H9 (cell line): ENCODE measurements around the gene RNLS. TPM values are rescaled to one million over a fixed set of nuclear protein-coding genes. Genes with fewer than 3 reads are reported as not detected.

ENCODE experiments used
- DNase-seq: peaks from one replicate; pipeline ENCODE4 v3.0.0-alpha.2; 2017
- H2AFZ ChIP-seq: one replicate; pipeline ENCODE4 v1.6.1; 2013; ENCODE audit warnings: mild to moderate bottlenecking, low read length, control low read depth, moderate library complexity
- H2AK5ac ChIP-seq: 2 replicates; pipeline ENCODE4 v1.6.1; 2013; ENCODE audit warnings: low read length, control low read depth, mixed read lengths; ENCODE audit not compliant: insufficient read length
- H2BK120ac ChIP-seq: one replicate; pipeline ENCODE4 v1.6.1; 2013; ENCODE audit warnings: low read depth, mild to moderate bottlenecking, low read length, control low read depth, inconsistent platforms; ENCODE audit not compliant: poor library complexity, severe bottlenecking
- H2BK12ac ChIP-seq: 2 replicates; pipeline ENCODE4 v1.6.1; 2013; ENCODE audit warnings: low read length, control low read depth, mixed read lengths, low read depth; ENCODE audit not compliant: insufficient read length
- H2BK15ac ChIP-seq: 2 replicates; pipeline ENCODE4 v1.6.1; 2013; ENCODE audit warnings: low read depth, low read length, control low read depth
- H2BK20ac ChIP-seq: one replicate; pipeline ENCODE4 v1.6.1; 2013; ENCODE audit warnings: low read depth, mild to moderate bottlenecking, low read length, control low read depth, inconsistent platforms; ENCODE audit not compliant: poor library complexity, severe bottlenecking
- H2BK5ac ChIP-seq: 2 replicates; pipeline ENCODE4 v1.6.1; 2013; ENCODE audit warnings: low read length, control low read depth, mixed read lengths; ENCODE audit not compliant: insufficient read length
- H3K14ac ChIP-seq: 2 replicates; pipeline ENCODE4 v1.6.1; 2013; ENCODE audit warnings: low read length, control low read depth; ENCODE audit not compliant: insufficient read depth
- H3K18ac ChIP-seq: 2 replicates; pipeline ENCODE4 v1.6.1; 2013; ENCODE audit warnings: low read depth, mild to moderate bottlenecking, mixed read lengths, low read length, control low read depth; ENCODE audit not compliant: insufficient read length
- H3K23ac ChIP-seq: 2 replicates; pipeline ENCODE4 v1.6.1; 2013; ENCODE audit warnings: low read length, control low read depth, mixed read lengths, low read depth; ENCODE audit not compliant: insufficient read length
- H3K23me2 ChIP-seq: 2 replicates; pipeline ENCODE4 v1.6.1; 2013; ENCODE audit warnings: low read depth, mild to moderate bottlenecking, mixed read lengths, low read length, control low read depth; ENCODE audit not compliant: insufficient read length, poor library complexity, severe bottlenecking
- H3K27ac ChIP-seq: 2 replicates; pipeline ENCODE4 v1.5.1; 2013; ENCODE audit warnings: low read length, control low read depth, mixed read lengths, low read depth; ENCODE audit not compliant: insufficient read length
- H3K27me3 ChIP-seq: 2 replicates; pipeline ENCODE4 v1.6.1; 2013; ENCODE audit warnings: low read length, control low read depth, inconsistent platforms; ENCODE audit not compliant: insufficient read depth
- H3K4ac ChIP-seq: 2 replicates; pipeline ENCODE4 v1.6.1; 2013; ENCODE audit warnings: low read depth, mild to moderate bottlenecking, control low read depth, inconsistent platforms, low read length, moderate library complexity
- H3K4me1 ChIP-seq: 2 replicates; pipeline ENCODE4 v1.6.1; 2013; ENCODE audit warnings: low read length, control low read depth, inconsistent platforms; ENCODE audit not compliant: insufficient read depth
- H3K4me2 ChIP-seq: 2 replicates; pipeline ENCODE4 v1.6.1; 2013; ENCODE audit warnings: low read length, control low read depth, mixed read lengths; ENCODE audit not compliant: insufficient read length, insufficient read depth
- H3K56ac ChIP-seq: 2 replicates; pipeline ENCODE4 v1.6.1; 2013; ENCODE audit warnings: low read depth, mild to moderate bottlenecking, mixed read lengths, low read length, control low read depth; ENCODE audit not compliant: insufficient read length
- H3K79me1 ChIP-seq: 2 replicates; pipeline ENCODE4 v1.6.1; 2013; ENCODE audit warnings: low read depth, mild to moderate bottlenecking, moderate library complexity, low read length, control low read depth, inconsistent platforms; ENCODE audit not compliant: insufficient read depth, poor library complexity, severe bottlenecking
- H3K79me2 ChIP-seq: 2 replicates; pipeline ENCODE4 v1.6.1; 2013; ENCODE audit warnings: low read length, control low read depth, inconsistent platforms; ENCODE audit not compliant: insufficient read depth
- H3K9ac ChIP-seq: 2 replicates; pipeline ENCODE4 v1.6.1; 2013; ENCODE audit warnings: low read length, control low read depth, mixed read lengths; ENCODE audit not compliant: insufficient read length; ENCODE audit errors: extremely low read depth
- H3K9me3 ChIP-seq: one replicate; pipeline ENCODE4 v1.6.1; 2013; ENCODE audit warnings: low read depth, low read length, inconsistent platforms; ENCODE audit not compliant: control insufficient read depth
- H3T11ph ChIP-seq: one replicate; pipeline ENCODE4 v1.6.1; 2013; ENCODE audit warnings: mild to moderate bottlenecking, low read length, control low read depth, inconsistent platforms
- H4K20me1 ChIP-seq: one replicate; pipeline ENCODE4 v1.6.1; 2013; ENCODE audit not compliant: control insufficient read depth, insufficient read length, insufficient read depth
- H4K5ac ChIP-seq: 2 replicates; pipeline ENCODE4 v1.6.1; 2013; ENCODE audit warnings: low read depth, mild to moderate bottlenecking, mixed read lengths, low read length, control low read depth; ENCODE audit not compliant: insufficient read length
- H4K8ac ChIP-seq: replicated peaks from 2 replicates; pipeline ENCODE4 v1.6.1; 2013; ENCODE audit warnings: low read length, control low read depth, mixed read lengths, low read depth; ENCODE audit not compliant: insufficient read length
- H4K91ac ChIP-seq: 2 replicates; pipeline ENCODE4 v1.6.1; 2013; ENCODE audit warnings: low read depth, mild to moderate bottlenecking, moderate library complexity, mixed read lengths, low read length, control low read depth; ENCODE audit not compliant: insufficient read length
- H3K27ac Mint-ChIP-seq, 3 experiments: 2 replicates in 2 of 3; 3 replicates in 1 of 3; pipeline ENCODE4 v1.8.0; 2020 to 2021; ENCODE audit warnings: mixed read lengths in 3 of 3, mild to moderate bottlenecking in 1 of 3, moderate library complexity in 1 of 3
- H3K27me3 Mint-ChIP-seq: 2 replicates; pipeline ENCODE4 v1.8.0; 2021; ENCODE audit warnings: low read depth, mild to moderate bottlenecking, moderate library complexity, mixed read lengths
- H3K36me3 Mint-ChIP-seq, 3 experiments: 2 replicates in 2 of 3; 3 replicates in 1 of 3; pipeline ENCODE4 v1.8.0; 2020 to 2021; ENCODE audit warnings: low read depth in 3 of 3, mixed read lengths in 3 of 3; ENCODE audit not compliant: insufficient read depth in 1 of 3
- H3K4me1 Mint-ChIP-seq, 2 experiments: 2 replicates each; pipeline ENCODE4 v1.8.0; 2020; ENCODE audit warnings: mixed read lengths in 2 of 2
- H3K4me3 Mint-ChIP-seq, 2 experiments: 2 replicates in 1 of 2; 3 replicates in 1 of 2; pipeline ENCODE4 v1.8.0; 2020 to 2021; ENCODE audit warnings: mild to moderate bottlenecking in 2 of 2, mixed read lengths in 2 of 2, moderate library complexity in 1 of 2
- H3K9me3 Mint-ChIP-seq, 2 experiments: 2 replicates in 1 of 2; 3 replicates in 1 of 2; pipeline ENCODE4 v1.8.0; 2020; ENCODE audit warnings: mild to moderate bottlenecking in 2 of 2, mixed read lengths in 2 of 2, moderate library complexity in 1 of 2
- CTCF ChIP-seq: fragments of 200-600 bp; sonication (generic); conservative IDR thresholded peaks from 3 replicates; pipeline ENCODE4 v1.8.0; 2021; ENCODE audit warnings: antibody characterized with exemption, mild to moderate bottlenecking
- WGBS: extraction: QIAGEN DNeasy Blood & Tissue Kit; methylation state at CpG from one replicate; pipeline ENCODE4 v1.1.7; 2013; ENCODE audit warnings: missing lambda C conversion rate, low lambda C conversion rate, mixed read lengths; ENCODE audit not compliant: insufficient read length; ENCODE audit errors: extremely low coverage; 5-methylcytosine and 5-hydroxymethylcytosine counted together
- total RNA-seq: library from RNA; stranded (reverse); gene quantifications from 2 replicates; pipeline ENCODE4 v1.2.1, GENCODE V29; 2021

Gene RNLS
- total RNA-seq, 1 experiment from 2014 or later: 7.5 TPM

DNA sequence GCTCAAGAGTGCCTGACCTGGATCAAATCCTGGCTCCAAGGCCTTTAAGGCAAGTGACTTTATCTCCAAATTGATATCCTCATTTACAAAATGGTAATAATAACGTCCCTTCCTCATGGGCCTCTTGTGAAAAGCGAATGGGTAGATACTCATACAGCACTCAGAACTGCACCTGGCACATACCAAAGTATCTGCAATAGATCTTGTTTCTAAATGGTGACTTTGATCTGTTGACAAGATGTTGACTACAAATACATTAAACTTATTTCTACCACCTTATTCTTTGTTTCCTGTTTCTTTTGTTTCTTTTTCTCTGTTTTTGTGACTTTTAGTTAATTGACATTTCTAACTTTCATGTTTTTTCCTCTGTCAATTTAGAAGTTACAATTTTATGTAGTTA lies 53.0 kb downstream of the RNLS start:
- Histone ChIP-seq H2BK12ac (no peak overlapping the region), H3K23ac (no peak overlapping the region), H3K27me3 (no peaks in the 10 kb centered on the region), H3K4me2 (no peak overlapping the region), H2BK15ac (no peak overlapping the region), H3K79me1 (no peaks in the 10 kb centered on the region), H2BK120ac (no peak overlapping the region), H3K56ac (no peak overlapping the region), H3K4ac (no peak overlapping the region), H3K14ac (no peak overlapping the region), H3K18ac (no peak overlapping the region), H3K27ac (no peak overlapping the region), H2BK5ac (no peak overlapping the region), H3T11ph (no peak overlapping the region), H4K5ac (no peak overlapping the region), H4K8ac (no peak overlapping the region), H2BK20ac (no peak overlapping the region), H3K23me2 (no peaks in the 10 kb centered on the region), H3K9ac (no peak overlapping the region), H2AK5ac (no peak overlapping the region), H3K4me1 (no peaks in the 10 kb centered on the region; the same call in 1 of the 2 replicates), H4K20me1 (no peaks in the 10 kb centered on the region), H2AFZ (no peak overlapping the region), H3K9me3 (no peaks in the 10 kb centered on the region), H3K79me2 (no peaks in the 10 kb centered on the region), H4K91ac (no peak overlapping the region)
- WGBS: no CpG with 5 or more reads among the region's 2 CpGs
- H3K27ac Mint-ChIP-seq: no peak overlapping the region
- peaks cover 8 to 11% of the 10 kb centered on the region in 2 experiments for H3K4me1 Mint-ChIP-seq
- no peaks in the 10 kb centered on the region for H3K27me3 Mint-ChIP-seq
- no peaks in the 10 kb centered on the region for H3K36me3 Mint-ChIP-seq
- DNase-seq: no peak
- no peak overlapping the region for H3K4me3 Mint-ChIP-seq
- no peaks in the 10 kb centered on the region for H3K9me3 Mint-ChIP-seq
- TF ChIP-seq CTCF: no peak
